G401 (cell line): ENCODE results near the gene CRYBG3. TPM values are rescaled to one million over a fixed set of nuclear protein-coding genes. Genes with fewer than 3 reads are reported as not detected.

Source experiments
- DNase-seq: peaks from one replicate; pipeline ENCODE4 v3.0.0-alpha.2; 2015; ENCODE audit warnings: low spot score
- in situ Hi-C: cut with HindIII; loops from 2 replicates; pipeline ENCODE4 v1.10.0; 2016; ENCODE audit warnings: low sequenced_read_pairs, mixed read lengths
- total RNA-seq: library from RNA; depleted of rRNA; stranded (reverse); fragments of >200 nt; shearing (Covaris generic); gene quantifications from 2 replicates; pipeline ENCODE4 v1.2.3, GENCODE V29; 2014; rRNA removed

Gene CRYBG3
- total RNA-seq, 1 experiment from 2014 or later: 0.17 TPM

GRCh38 chr3:97991293-97991682 is 169.5 kb downstream of the CRYBG3 start:
- in situ Hi-C loops: no loop called here
- DNase-seq: no peak

- in situ Hi-C loops: no loop called here
These were observed 170.8 kb downstream of the CRYBG3 start for GRCh38 chr3:97992547-97993173.

GRCh38 chr3:97993526-97993925 is 171.7 kb downstream of the CRYBG3 start:
- no peak for DNase-seq

More at GRCh38 chr3:97992547-97993173, 170.8 kb downstream of the CRYBG3 start:
- DNase-seq: no peak

GRCh38 chr3:97994328-97994945 is 172.6 kb downstream of the CRYBG3 start:
- no peak for DNase-seq
- in situ Hi-C loops: no loop called here

More at GRCh38 chr3:97993526-97993925, 171.7 kb downstream of the CRYBG3 start:
- in situ Hi-C loops: no loop called here

Other genes with a start within 250 kb of the CRYBG3 start
- 2.0 and 3.0 TPM in 2 replicates for gene ARL6, start 57.3 kb upstream of the CRYBG3 start, total RNA-seq
- gene RIOX2, start 150.4 kb downstream of the CRYBG3 start, total RNA-seq: 28.3 and 32.3 TPM in 2 replicates
- gene GABRR3, start 213.3 kb downstream of the CRYBG3 start, total RNA-seq: not detected in 2 replicates